Ishikawa (cell line): ENCODE data around the gene CIROP.

Experiments
- CEBPB ChIP-seq: IDR thresholded peaks from 2 replicates; pipeline ENCODE4 v1.6.1; 2012
- EGR1 ChIP-seq: IDR thresholded peaks from 2 replicates; pipeline ENCODE4 v1.6.1; 2012
- NFIC ChIP-seq: IDR thresholded peaks from 2 replicates; pipeline ENCODE4 v1.6.1; 2012
- REST ChIP-seq: IDR thresholded peaks from 2 replicates; pipeline ENCODE4 v1.6.1; 2012; ENCODE audit warnings: low read depth, mild to moderate bottlenecking
- TCF12 ChIP-seq: IDR thresholded peaks from 2 replicates; pipeline ENCODE4 v1.6.1; 2012; ENCODE audit warnings: low read depth
- TEAD4 ChIP-seq: IDR thresholded peaks from 2 replicates; pipeline ENCODE4 v1.6.1; 2012

- TF ChIP-seq TEAD4 (no peak), CEBPB (no peak), NFIC (no peak), REST (no peak), TCF12 (no peak), EGR1 (no peak)
Observed at GRCh38 chr14:23085458-23085857, 19.3 kb downstream of the CIROP start.
